ENCODE measurements around the gene PLA2G6. TPM values are rescaled to one million over a fixed set of nuclear protein-coding genes. Genes with fewer than 3 reads are reported as not detected.

PLA2G6 gene
- total and polyA plus RNA-seq, 9 of the 15 experiments (the other 6 are each of a cell fraction or from before 2014, with no cell fraction given) = 0.11 to 12.2 (median 9.7) TPM

DNA sequence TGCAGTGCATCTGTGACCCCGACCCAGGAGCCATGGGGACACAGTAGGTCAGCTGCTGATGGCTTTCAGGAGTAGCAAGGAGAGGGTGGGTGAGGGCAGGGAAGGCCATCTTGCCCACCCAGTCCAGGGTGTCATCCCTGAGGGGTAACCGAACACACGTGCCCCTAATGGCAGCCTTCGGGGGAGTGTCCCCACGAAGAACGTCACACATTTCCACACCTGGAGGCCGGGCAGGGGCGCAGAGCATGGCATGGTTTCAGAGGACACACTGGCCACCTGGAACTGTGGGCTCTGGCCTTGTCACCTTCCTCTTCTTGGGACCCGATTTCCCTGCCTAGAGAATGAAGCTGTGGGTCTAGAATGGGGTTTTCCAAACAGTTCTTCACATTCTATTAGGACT, 51.8 kb downstream of the PLA2G6 start:
- peaks cover 18 to 37% of the 10 kb centered on the region in 2 experiments for H3K4me1 ChIP-seq (replicated peaks in 1 of 2; ENCODE audit: control insufficient read depth in 2 of 2, insufficient read depth in 2 of 2, low read length in 2 of 2)
- no peak overlapping the region for H2AFZ ChIP-seq (ENCODE audit: low read depth, low read length)
- WGBS (ENCODE audit: insufficient coverage, low coverage, missing lambda C conversion rate) = 69% methylated on average over 7 of the region's 9 CpGs
- no peaks in the 10 kb centered on the region for H3K79me2 ChIP-seq (ENCODE audit: control insufficient read depth, insufficient read depth, low read length)
- FAIRE-seq (no peak), DNase-seq (ENCODE audit: extremely low read depth in 1 of 4, low spot score in 3 of 4) (no peak), ATAC-seq (no peak)
- no peak overlapping the region; a peak in 1 of 4 replicates for H3K9ac ChIP-seq (ENCODE audit: insufficient read depth in 1 of 2, low read depth in 2 of 2, low read length in 2 of 2)
- no peaks in the 10 kb centered on the region for H3K27me3 ChIP-seq (ENCODE audit: control insufficient read depth in 2 of 2, insufficient read depth in 2 of 2, low read length in 2 of 2)
- in situ Hi-C loops (cut with MboI) = no loop called here
- POLR2A ChIA-PET = interaction anchor here (0.7 kb wide), 1 partner anchor 86 kb away, joined by 3 read pairs; no protein-coding TSS in a partner anchor
- intact Hi-C loops (cut with micrococcal nuclease) = no loop called here
- no TSS peak for BruUV-seq (replicated peaks)
- H3K36me3 ChIP-seq (ENCODE audit: control insufficient read depth, insufficient read depth, low read length) = no peaks in the 10 kb centered on the region
- H4K20me1 ChIP-seq (replicated peaks; ENCODE audit: control insufficient read depth, insufficient read depth, low read length) = no peaks in the 10 kb centered on the region
- no peak overlapping the region for H3K4me2 ChIP-seq (ENCODE audit: insufficient read depth, low read length)
- H3K27ac ChIP-seq (ENCODE audit: extremely low read depth, low read depth, low read length) = no peak overlapping the region
- no peaks in the 10 kb centered on the region for H3K9me3 ChIP-seq (replicated peaks; ENCODE audit: control insufficient read depth, insufficient read depth, low read depth, low read length)
- CTCF ChIA-PET (ENCODE audit: low intra/inter-chr PET ratio) = no interaction called here
- H3K4me3 ChIP-seq = no peak overlapping the region
- peaks cover 3% of the 10 kb centered on the region for H3K9me1 ChIP-seq (ENCODE audit: control insufficient read depth, insufficient read depth, low read length)
- TF ChIP-seq, protein P1, sequence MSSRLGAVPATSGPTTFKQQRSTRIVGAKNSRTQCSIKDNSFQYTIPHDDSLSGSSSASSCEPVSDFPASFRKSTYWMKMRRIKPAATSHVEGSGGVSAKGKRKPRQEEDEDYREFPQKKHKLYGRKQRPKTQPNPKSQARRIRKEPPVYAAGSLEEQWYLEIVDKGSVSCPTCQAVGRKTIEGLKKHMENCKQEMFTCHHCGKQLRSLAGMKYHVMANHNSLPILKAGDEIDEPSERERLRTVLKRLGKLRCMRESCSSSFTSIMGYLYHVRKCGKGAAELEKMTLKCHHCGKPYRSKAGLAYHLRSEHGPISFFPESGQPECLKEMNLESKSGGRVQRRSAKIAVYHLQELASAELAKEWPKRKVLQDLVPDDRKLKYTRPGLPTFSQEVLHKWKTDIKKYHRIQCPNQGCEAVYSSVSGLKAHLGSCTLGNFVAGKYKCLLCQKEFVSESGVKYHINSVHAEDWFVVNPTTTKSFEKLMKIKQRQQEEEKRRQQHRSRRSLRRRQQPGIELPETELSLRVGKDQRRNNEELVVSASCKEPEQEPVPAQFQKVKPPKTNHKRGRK (tag; IDR thresholded peaks at IDR 0.05) = no peak
- TF ChIP-seq TRIM28 (IDR thresholded peaks at IDR 0.05) = no peak
- TF ChIP-seq, protein P2, sequence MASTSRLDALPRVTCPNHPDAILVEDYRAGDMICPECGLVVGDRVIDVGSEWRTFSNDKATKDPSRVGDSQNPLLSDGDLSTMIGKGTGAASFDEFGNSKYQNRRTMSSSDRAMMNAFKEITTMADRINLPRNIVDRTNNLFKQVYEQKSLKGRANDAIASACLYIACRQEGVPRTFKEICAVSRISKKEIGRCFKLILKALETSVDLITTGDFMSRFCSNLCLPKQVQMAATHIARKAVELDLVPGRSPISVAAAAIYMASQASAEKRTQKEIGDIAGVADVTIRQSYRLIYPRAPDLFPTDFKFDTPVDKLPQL (IDR thresholded peaks at IDR 0.05; ENCODE audit: extremely low read depth, insufficient read length) = no peak
- TF ChIP-seq ZNF436 (CRISPR knock-in tag; IDR thresholded peaks at IDR 0.05) = no peak
- TF ChIP-seq, protein P3, sequence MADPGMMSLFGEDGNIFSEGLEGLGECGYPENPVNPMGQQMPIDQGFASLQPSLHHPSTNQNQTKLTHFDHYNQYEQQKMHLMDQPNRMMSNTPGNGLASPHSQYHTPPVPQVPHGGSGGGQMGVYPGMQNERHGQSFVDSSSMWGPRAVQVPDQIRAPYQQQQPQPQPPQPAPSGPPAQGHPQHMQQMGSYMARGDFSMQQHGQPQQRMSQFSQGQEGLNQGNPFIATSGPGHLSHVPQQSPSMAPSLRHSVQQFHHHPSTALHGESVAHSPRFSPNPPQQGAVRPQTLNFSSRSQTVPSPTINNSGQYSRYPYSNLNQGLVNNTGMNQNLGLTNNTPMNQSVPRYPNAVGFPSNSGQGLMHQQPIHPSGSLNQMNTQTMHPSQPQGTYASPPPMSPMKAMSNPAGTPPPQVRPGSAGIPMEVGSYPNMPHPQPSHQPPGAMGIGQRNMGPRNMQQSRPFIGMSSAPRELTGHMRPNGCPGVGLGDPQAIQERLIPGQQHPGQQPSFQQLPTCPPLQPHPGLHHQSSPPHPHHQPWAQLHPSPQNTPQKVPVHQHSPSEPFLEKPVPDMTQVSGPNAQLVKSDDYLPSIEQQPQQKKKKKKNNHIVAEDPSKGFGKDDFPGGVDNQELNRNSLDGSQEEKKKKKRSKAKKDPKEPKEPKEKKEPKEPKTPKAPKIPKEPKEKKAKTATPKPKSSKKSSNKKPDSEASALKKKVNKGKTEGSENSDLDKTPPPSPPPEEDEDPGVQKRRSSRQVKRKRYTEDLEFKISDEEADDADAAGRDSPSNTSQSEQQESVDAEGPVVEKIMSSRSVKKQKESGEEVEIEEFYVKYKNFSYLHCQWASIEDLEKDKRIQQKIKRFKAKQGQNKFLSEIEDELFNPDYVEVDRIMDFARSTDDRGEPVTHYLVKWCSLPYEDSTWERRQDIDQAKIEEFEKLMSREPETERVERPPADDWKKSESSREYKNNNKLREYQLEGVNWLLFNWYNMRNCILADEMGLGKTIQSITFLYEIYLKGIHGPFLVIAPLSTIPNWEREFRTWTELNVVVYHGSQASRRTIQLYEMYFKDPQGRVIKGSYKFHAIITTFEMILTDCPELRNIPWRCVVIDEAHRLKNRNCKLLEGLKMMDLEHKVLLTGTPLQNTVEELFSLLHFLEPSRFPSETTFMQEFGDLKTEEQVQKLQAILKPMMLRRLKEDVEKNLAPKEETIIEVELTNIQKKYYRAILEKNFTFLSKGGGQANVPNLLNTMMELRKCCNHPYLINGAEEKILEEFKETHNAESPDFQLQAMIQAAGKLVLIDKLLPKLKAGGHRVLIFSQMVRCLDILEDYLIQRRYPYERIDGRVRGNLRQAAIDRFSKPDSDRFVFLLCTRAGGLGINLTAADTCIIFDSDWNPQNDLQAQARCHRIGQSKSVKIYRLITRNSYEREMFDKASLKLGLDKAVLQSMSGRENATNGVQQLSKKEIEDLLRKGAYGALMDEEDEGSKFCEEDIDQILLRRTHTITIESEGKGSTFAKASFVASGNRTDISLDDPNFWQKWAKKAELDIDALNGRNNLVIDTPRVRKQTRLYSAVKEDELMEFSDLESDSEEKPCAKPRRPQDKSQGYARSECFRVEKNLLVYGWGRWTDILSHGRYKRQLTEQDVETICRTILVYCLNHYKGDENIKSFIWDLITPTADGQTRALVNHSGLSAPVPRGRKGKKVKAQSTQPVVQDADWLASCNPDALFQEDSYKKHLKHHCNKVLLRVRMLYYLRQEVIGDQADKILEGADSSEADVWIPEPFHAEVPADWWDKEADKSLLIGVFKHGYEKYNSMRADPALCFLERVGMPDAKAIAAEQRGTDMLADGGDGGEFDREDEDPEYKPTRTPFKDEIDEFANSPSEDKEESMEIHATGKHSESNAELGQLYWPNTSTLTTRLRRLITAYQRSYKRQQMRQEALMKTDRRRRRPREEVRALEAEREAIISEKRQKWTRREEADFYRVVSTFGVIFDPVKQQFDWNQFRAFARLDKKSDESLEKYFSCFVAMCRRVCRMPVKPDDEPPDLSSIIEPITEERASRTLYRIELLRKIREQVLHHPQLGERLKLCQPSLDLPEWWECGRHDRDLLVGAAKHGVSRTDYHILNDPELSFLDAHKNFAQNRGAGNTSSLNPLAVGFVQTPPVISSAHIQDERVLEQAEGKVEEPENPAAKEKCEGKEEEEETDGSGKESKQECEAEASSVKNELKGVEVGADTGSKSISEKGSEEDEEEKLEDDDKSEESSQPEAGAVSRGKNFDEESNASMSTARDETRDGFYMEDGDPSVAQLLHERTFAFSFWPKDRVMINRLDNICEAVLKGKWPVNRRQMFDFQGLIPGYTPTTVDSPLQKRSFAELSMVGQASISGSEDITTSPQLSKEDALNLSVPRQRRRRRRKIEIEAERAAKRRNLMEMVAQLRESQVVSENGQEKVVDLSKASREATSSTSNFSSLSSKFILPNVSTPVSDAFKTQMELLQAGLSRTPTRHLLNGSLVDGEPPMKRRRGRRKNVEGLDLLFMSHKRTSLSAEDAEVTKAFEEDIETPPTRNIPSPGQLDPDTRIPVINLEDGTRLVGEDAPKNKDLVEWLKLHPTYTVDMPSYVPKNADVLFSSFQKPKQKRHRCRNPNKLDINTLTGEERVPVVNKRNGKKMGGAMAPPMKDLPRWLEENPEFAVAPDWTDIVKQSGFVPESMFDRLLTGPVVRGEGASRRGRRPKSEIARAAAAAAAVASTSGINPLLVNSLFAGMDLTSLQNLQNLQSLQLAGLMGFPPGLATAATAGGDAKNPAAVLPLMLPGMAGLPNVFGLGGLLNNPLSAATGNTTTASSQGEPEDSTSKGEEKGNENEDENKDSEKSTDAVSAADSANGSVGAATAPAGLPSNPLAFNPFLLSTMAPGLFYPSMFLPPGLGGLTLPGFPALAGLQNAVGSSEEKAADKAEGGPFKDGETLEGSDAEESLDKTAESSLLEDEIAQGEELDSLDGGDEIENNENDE (IDR thresholded peaks at IDR 0.05; ENCODE audit: low read depth, low read length) = no peak
- no peak for TF ChIP-seq SP1 (CRISPR knock-in tag; IDR thresholded peaks at IDR 0.05)
- TF ChIP-seq CHD4 (IDR thresholded peaks at IDR 0.05; ENCODE audit: insufficient read depth, insufficient replicate concordance, low read depth, low read length, poor library complexity, severe bottlenecking) = no peak
- no peak for TF ChIP-seq HSF4 (CRISPR knock-in tag; IDR thresholded peaks at IDR 0.05; ENCODE audit: borderline replicate concordance)

All from K562 (cell line).